ENCODE data around the gene NLGN1.

The NLGN1 gene

DNA sequence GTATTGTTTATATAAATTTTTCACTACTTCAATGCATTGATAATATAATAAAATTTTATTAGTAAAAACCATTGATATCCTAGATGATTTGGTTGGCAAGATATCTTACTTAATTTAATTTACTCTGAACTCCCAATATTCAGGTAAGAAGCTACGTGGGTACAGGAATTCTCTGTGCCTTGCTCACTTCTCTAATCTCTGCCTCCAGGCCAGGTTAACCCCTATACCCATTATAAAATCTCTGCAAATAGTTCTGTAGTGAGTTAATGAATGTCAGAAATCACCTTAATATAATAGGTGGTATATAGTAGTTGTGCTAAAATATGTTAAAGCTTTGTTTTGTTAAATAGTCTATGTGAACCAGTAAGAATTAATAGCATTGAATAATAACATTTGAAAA, 465.2 kb downstream of the NLGN1 start:
- no peak for DNase-seq

DNA sequence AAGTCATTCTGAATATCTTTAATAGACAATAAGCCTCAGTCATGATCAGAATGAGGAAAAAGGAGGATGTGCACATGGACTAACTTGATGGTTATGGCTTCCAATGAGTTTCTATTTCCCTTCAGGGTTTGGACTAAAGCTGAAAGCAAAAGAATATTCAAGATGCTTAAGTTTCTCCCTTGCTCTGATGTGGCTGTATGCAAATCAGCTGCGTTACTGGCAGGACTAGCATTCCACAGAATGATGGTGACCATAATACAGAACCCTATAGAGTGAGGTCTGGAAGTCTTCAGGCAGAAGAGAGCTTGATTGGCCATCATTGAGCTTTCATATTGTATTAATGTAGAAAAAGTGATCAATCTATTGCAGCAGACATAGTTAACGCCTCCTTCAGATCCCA, 466.0 kb downstream of the NLGN1 start:
- no peak for DNase-seq

DNA sequence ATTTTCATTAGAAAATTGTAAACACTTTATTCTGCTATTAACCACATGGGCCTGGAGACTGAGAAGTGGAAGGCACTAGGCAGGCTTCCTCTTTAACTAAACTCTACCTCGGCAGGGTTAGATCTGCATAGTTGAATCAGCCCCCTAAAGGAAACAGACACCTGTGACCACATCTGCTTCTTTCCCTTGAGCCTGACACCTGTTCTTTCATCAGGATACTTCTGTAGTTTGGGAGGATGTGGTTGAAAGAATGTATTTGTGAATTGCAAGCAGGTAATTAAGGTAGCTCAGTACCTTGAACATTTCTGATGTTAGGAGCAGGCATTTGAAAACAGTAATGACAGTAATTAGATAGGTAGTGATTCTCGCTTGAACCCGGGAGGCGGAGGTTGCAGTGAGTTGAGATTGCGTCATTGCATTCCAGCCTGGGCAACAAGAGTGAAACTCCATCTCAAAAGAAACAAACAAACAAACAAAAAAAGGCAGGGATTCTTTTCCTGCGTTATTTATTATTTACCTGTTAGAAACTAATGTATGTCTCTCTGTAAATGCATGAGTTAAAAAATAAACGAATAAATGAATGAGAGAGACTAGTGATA, 468.5 kb downstream of the NLGN1 start:
- DNase-seq, result peak; percentile 88

DNA sequence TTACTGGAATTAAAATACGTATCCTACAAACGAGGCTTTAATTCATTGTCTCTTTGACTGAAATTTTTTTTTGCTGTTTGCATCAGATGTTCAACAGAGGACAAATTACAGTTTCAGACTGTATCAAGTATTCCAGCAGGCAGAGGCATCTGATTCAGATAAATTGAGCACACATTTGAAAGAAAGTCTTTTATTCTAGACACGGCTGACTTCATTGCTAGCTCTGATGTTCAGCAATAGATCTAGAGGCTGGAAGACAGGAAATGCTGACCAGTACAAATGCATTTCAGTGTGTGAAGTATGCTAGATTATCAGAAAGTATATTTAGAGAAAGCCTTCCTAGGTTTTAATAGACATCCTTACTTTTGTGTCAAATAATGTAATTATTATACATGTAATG, 472.2 kb downstream of the NLGN1 start:
- peak; percentile 29 for DNase-seq

DNA sequence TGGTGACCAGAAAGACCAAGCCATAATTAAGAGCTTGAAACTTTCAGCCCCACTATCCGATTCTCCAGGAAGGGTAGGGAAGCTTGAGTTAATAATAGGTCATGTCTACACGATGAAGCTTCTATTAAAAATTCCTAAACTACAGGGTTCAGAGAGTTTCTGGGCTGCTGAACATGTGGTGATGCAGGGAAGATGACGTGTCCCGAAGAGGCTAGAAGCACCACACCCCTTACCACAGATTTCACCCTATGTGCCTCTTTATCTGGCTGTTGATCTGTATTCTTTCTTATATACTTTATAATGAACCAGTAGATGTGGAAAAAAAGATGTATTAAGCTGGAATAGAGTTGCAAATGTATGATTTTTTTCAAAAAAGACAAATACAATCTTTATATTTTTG, 473.4 kb downstream of the NLGN1 start:
- no peak for DNase-seq

DNA sequence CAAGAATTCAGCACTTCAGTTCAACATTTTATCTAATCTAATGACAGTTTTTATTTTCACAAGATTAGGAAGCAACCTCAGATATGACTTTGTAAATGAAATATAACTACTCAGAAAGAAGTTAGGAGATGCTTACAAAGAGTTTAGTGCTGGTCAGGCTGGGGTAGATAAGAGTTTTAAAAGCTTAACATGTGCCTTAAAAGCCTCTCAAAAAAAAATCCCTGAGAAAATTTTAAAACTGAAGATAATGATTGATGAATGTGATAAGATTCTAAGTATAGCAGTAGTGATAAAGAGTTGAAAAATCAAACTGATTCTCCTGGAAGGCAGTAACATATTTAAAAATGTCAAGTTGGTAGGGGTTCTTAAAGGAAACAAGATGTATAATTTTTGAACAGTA, 478.2 kb downstream of the NLGN1 start:
- DNase-seq, result no peak

DNA sequence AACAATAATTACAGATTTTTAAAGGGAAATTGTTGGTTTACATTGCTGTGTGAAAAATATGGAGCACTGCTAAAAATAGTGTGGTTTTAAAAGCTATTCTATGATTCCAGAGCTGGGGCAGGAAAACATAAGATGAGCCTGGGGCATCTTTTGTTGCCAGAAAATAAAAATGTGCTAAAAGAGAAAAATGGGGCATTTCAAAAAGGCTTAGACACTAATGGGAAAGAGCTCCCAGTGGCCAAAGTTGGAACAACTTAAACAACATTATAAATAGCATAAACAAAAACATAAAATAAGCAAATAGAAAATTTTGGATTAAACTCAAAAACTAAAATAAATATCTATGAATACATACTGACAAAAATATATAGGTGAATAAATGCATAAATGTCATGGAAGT, 478.9 kb downstream of the NLGN1 start:
- no peak for DNase-seq

DNA sequence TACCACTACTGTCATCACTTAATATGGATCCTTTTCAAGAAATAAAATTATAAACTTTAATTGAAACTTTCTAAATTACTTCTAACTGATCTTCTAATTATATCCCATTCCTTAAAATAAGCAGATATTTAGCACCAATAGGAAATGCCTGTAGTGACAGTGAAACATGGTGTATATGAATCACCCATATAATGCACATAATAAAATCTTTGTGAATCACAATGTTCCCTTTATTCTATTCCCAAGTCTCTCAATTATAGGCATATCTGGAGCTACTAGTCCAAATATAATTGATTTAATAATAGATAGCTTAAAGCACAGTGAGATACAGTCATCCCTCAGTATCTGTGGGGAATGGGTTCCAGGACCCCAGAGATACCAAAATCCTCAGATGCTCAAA, 490.3 kb downstream of the NLGN1 start:
- DNase-seq, result no peak

DNA sequence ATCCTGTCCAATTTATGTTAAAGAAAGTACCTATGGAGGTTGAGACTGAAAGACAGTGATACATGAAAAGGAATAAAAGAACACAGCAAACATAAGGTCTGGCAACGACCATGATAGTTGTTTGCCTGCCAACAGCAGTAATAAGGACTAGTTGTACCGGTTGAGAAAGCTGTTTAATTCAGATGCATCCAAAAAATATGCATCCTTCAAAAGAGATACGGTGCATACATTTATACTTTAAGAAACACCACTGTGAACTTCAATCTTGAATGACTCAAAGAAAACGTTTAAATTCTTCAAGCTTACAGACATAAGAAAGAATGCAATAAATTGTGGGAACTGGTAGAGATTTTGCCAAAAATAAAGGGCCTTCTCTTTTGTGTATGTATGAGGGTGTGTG, 492.1 kb downstream of the NLGN1 start:
- no peak for DNase-seq

DNA sequence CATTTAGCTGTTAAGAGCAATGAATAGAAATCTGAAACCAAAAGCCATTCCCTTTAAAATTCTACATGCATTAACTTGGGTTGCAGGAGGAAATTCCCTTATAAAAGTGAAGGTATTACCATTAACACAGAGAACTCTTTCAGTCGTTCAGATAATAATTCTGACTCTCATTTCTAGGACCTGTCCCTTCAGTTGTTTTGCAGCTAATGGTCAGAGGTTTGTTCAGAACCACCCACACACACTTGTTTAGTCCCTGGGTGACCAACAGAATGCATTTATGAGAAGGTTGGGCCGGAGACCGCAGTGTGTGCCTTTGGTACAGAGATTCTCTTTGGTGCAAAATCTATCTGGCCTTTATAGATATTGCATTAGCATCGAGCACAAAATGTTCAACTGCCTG, 492.5 kb downstream of the NLGN1 start:
- no peak for DNase-seq

DNA sequence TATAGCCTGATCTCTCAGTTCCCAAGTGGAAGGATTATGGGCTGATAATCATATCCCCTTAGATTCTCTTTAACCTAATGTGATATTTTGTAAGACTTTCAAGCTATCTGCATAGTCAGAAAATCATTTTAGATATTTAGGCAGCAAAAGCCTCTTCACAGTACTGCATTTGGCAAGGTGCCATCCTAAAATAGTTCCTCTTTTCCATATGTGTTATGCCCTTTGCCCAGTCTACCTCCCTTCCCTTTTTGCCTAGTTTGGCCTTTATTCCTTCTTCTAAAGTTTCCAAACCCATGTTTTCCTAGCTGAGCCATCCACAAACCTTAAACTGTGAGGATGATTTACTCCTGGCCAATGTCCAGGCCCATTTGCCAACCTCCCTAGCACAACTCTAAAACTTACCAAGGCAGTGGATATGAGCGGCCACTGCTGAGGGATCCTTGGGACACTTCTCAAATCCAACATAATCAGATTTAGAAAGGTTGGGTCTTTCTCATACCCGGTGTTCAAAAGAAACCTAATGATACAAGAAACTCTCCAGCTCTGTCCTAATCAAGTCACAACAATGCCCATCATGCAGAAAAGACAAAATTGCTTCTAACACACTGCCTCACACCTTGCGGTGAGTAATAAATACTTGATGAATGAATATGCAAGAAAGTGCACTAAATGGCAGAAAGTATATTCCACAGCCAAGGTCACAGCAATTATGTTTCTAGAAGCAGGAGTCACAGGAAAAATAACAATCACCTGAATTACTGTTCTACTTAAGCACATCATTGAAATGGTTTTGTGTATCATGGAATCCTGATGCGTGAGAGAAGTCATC, 493.9 kb downstream of the NLGN1 start:
- DNase-seq, result peak; percentile 40

DNA sequence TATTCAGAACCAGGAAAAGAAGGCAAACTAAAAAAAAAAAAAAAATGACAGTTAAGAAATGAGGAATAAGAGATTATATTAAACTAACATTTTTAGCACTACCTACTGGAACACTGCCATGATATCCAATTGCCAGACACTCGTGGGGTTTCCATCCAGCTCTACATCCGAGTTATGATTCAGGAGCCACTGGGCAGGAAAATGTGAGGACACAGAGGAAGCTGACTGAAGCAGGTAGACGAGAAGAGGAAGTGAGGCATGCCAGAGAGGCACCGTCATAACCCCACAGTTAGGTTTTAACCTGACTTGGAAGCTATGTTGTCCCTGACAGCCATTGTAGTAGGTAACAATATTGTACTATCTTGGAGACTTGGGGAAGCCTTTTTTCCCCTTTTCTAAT, 495.0 kb downstream of the NLGN1 start:
- DNase-seq, result no peak

DNA sequence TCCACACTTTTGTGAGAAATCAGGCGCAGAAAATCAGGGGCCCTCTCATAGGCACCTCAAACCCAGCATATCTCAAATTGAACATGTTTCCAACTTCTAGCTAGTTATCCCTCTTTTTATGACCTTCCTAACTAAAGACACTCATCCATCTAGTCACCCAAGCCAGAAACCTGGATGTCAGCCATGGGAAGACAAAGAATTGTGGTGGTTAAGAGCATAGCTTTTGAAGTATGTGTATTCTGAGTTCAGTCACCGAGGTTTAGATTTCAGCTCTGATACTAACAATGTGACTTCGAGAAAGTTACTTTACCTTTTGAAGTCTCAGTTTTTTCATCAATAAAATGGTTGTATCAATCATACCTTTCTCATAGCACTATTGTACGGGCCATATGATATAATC, 495.5 kb downstream of the NLGN1 start:
- no peak for DNase-seq

DNA sequence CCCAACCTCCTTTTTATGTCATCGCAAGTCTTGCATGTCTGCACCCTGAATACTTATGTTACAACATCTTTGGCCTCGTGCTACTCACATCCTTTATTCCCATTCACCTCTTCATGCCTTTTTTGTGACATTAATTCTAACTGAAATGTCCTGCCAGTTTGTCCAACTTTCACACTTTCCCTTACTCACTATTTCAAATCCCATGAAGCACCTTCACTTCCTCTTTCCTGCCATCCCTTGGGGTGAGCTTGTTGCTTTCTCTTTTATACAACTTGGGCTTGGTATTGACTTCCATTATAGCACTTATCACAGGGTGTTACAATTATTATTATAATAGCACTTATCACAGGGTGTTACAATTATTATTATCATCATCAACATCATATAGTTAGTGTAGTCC, 496.3 kb downstream of the NLGN1 start:
- DNase-seq, result no peak

DNA sequence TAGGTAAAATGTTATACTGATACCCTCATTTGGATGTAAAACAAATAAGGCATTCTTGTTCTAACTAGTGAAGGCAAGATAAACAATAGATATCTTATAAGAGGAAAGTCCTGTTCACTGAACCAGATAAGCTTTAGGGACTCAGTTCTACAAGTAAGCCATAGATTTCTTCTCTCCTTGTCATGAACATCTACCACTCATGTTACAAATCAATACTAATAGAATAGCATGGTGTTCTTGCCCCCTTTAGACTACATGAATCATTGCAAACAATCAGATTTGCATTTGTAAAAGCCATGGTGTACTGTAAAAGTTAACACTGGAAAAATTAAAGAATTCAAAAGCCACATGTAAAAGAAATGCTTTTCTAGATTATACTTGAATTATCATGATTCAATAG, 500.1 kb downstream of the NLGN1 start:
- no peak for DNase-seq

DNA sequence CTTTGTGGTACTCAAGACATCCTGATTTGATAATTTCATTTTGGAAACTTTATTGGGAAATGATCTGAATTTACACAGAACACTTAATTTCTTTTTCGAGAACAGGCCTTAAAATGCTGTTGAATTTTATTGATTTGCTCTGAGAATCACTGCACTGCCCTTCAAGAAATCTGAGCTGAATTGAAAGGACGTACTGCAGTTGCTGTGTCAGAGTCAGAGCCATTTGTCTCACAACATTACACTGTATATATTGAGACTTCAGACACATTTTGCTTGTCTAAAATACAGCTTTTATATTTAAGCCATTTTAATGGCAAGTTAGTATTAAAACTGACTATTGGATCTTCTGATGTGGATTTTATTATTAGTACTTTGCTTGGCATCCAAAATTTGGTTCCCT, 504.1 kb downstream of the NLGN1 start:
- peak; percentile 21 for DNase-seq

DNA sequence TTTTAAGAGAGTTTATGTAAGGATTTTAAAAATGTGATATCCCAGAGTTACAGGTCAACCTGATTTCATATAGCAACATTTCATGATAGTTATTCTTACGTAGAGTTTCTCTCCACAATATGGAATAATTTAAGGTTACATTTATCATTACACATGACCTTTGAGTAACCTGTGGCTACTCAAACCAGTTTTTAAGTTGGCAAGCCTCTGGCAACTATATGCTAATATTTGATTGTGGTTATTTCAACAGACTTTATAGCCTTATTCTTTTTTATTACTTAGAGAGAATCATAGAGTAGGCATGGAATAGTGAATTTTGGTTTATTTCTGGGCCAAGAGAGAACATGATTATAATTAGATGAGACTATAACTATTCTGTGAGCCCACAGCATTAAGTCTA, 504.9 kb downstream of the NLGN1 start:
- no peak for DNase-seq

DNA sequence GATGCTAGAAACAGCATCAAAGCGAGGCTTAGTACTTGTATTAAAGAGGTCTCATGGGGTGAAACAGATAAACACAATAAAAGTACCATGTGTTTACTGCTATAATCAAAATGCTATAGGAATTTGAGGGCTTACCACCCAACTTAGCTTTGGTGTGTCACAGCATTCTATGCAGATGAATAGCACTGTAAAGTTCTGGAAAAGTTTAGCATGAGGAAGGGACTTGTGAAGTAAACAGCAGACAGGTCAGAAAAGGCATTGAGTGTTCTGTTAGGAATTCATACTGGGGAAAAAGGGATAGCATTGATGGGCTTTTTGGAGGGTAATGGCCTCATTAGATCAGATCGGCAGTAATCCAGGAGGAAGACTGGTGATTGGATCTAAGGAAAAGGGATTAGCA, 505.3 kb downstream of the NLGN1 start:
- no peak for DNase-seq

DNA sequence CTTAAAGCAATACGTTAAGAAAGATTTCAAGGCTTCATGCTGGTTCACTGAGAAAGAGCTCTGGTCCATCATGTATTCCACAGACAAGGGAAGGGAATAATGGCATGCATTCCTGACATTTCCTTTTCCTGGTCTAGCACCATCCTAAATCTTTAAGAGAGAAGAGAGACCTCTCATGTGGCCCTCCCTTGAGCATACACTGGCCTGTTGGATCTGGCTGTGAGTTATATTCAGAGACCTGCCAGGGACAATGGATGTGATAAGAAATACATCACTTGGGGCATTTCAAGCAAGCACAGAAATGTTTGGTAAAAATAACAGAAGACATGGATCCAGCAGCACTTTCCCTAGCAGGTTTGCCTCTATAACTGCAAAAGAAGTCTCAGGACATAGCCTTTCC, 507.8 kb downstream of the NLGN1 start:
- no peak for DNase-seq

DNA sequence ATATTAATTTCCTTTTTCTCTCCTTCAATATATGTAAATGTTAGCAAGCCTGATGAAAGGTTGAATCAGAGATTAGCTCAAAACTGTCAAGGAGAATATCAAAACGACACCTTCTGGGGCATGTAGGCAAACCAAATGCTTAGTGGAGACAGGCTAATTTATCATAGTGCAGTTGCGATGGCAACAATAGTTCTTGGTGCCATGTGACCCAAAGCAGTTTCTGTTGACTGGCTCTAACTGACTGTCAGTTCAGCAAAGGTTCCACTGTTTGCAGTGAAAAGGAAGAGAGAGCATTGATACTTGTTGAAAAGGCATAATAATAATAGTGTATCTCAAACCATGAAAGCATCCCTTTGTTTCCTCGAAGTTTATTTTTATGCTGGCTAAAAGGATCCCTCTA, 513.9 kb downstream of the NLGN1 start:
- DNase-seq, result peak; percentile 94

DNA sequence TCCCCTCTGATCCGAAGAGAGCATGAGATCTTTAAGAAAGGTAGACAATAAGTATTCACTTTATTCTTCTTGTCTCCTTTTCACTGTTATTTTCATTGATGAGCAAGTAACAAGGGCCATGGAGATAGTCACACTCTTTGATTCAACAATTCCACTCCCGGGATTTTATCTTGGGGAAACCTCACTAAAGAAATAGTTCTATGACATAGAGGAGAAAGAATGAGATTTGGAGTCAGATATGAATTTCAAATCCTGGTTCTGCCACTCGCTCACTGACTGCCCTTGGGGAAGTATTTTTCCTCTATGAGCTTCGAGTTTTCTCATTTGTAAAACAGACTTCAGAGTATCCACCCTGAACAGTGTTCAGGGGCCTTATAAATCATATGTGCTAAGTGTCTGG, 514.6 kb downstream of the NLGN1 start:
- peak; percentile 48 for DNase-seq

DNA sequence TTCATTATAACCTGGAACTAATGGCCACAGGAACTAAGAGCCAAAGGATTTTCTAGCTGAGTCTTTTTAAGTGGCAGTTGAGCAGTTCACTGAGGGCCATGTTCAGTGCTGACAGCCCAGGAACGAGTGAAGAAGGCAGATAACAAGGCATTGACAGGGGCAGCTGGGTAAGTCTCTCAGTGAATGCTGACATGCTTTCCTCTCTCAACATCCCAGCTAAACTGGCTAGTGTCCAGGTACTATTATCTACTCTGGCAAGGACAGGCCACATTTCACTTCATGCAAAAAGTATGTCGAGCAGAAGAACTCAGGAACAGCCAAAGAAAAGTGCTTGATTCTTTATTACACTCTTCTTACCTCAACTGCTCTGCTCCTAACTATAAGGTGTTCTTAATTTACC, 515.9 kb downstream of the NLGN1 start:
- DNase-seq, result peak; percentile 85

DNA sequence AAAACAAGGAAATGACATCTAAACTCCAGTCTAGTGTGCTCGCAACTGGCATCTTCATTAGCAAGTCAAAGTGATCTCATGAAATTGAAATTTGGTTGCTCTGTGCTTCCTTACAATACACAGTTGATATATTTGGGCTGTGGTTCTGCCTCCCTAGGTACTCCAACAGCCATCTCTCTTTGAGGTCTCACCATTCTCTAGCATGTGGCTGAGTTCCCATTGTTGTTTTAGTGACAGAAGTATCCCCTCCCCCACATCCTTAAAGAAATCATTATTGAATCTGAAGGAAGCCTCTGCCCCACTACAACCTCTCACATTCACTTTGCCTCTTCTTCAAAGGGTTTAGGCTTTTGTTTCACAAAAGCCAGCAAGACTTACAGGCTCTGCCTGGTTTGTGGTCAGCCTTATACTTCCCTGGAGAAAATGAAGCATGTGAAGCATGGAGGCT, 516.5 kb downstream of the NLGN1 start:
- peak; percentile 49 for DNase-seq

DNA sequence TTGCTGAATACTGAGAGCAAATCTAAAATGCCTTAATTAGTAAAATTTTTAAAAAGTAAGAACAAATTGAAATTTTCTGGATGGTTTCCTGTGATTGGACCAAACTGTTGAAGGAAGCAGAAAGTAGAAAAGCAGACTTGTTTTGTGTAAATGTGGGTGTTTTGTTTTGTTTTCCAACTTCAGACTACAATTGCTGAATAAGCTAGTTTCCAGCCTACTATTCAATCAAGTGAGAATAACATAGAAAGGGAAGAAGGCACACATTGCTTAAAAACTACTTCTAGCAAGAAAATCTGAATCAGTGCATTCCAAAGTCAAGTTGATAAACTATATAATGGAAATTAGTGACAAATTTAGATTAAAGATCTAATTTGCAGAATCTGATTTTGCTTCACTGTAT, 519.3 kb downstream of the NLGN1 start:
- DNase-seq, result no peak

DNA sequence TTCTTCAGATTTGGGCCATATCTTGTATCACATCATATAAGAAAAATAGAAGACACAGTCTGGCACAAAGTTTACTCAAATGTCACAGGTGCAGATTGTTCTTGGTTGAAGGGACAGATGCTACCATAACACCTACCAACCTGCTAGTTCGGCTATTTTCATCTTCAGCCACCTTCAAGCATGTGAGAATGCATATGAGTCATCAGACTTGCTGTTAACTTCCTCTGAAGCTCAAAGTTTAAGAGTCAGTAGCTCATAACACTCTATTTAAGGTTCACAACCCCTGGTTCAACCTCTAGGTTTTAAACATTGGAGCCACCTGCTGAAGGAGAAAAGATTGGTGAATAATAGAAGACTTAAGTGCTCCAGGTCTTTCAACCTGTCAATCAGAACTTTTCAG, 522.8 kb downstream of the NLGN1 start:
- peak; percentile 82 for DNase-seq

All from NCI-H69 (cell line).